Kidney epithelial cell (primary cell): Measurements from ENCODE around the gene PHF23. TPM values are rescaled to one million over a fixed set of nuclear protein-coding genes. Genes with fewer than 3 reads are reported as not detected.

Experiments used
- DNase-seq: peaks from one replicate; pipeline ENCODE4 v3.0.0-alpha.2; 2010; ENCODE audit warnings: low read depth
- H3K27me3 ChIP-seq: 2 replicates; pipeline ENCODE4 v1.6.0; 2011; ENCODE audit warnings: low read length; ENCODE audit not compliant: control insufficient read depth, insufficient read depth
- H3K36me3 ChIP-seq: 2 replicates; pipeline ENCODE4 v1.5.1; 2011; ENCODE audit warnings: low read length; ENCODE audit not compliant: control insufficient read depth, insufficient read depth
- H3K4me3 ChIP-seq: 2 replicates; pipeline ENCODE4 v1.5.1; 2011; ENCODE audit warnings: low read depth, mild to moderate bottlenecking, control low read depth, low read length
- CTCF ChIP-seq: IDR thresholded peaks from 2 replicates; pipeline ENCODE4 v1.5.1; 2011; ENCODE audit warnings: mild to moderate bottlenecking, moderate library complexity, low read length, control low read depth, inconsistent platforms; ENCODE audit not compliant: insufficient read depth, poor library complexity, severe bottlenecking
- total RNA-seq: library from RNA; depleted of rRNA; stranded (reverse); fragments of >200 nt; gene quantifications from 2 replicates; pipeline ENCODE4 v1.2.3, GENCODE V29; 2015

Gene PHF23
- total RNA-seq, 1 donor from 2014 or later, result 53.3 TPM

DNA sequence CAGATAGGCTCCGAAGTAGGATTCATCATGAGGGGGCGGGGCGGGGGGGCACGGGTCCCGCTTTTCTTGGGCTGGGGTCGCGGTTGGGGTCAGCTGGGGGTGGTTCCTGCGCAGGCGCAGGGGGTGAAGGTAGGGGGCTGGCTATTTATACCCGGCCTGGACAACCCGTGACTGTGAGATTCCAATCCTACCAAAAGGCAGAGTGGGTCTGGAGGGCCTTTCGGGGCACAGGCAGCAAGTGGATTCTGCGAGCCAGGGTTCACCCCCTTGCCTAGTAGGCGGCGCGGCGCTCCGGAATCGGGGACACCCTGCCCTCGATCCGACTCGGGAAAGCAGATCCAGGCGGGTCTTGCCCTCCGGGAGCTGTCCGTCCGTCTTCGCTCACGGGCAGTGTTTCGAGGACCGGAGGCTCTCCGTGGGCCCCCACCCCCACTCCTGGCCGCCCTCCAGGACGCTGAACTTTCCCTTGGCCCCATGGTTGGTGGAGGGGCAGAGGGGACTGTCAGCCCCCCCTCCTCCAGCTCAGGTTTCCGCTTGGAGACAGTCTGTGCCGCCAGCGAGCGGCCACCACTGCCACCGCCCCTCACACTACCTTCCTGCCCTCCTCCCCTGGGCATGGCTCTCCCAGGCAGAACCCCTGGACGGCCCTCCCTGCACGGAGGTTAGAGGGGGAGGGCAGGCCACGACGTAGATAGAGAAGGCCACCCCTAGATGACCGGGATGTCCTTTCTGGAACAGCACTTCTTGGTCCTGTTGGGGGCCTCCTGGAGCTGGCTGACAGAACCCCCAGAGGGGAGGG lies 42.9 kb upstream of the PHF23 start:
- peak overlapping the region; percentile 31 for H3K4me3 ChIP-seq
- DNase-seq, result no peak
- no peak for TF ChIP-seq CTCF

GRCh38 chr17:7281074-7281952 lies 42.1 kb upstream of the PHF23 start, which contains the start of gene SLC2A4:
Gene SLC2A4, plus strand, starts transcription at chr17:7281718. Its CDS starts 217 bp downstream, at chr17:7281935.
- no peaks in the 10 kb centered on the region for H3K36me3 ChIP-seq
- TF ChIP-seq CTCF, result no peak

More for the DNA sequence above, 42.9 kb upstream of the PHF23 start:
- Histone ChIP-seq H3K27me3 (peaks cover 47% of the 10 kb centered on the region), H3K36me3 (no peaks in the 10 kb centered on the region)

DNA sequence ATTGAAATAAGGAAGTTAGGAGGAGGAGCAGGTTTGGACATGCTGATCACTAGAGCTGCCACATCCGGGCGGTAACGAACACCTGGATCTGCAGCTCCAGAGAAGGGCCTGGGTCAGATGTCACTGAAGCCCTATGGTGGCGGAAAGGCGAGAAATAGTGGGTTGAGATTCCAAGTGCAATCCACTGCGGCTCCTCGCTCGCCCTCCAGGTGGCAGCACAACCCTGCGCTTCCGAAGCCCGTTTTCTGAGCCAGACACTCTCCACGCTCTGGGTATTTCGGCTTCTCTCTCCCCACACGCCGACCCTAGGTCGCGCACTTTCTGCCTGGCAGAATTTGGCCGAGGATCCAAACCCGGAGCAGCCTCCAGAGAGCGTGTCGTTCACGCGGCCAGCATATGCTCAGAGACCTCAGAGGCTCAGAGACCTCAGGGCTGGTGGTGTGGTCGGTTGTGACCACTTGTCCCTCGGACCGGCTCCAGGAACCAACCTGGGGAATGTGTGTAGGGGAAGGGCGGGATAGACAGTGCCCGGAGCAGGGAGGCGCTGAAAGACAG lies 41.3 kb upstream of the PHF23 start:
- peak; percentile 93 for TF ChIP-seq CTCF
- no peaks in the 10 kb centered on the region for H3K36me3 ChIP-seq
- H3K4me3 ChIP-seq, result no peak overlapping the region
- H3K27me3 ChIP-seq, result peaks cover 34% of the 10 kb centered on the region
- no peak for DNase-seq

More at GRCh38 chr17:7281074-7281952, 42.1 kb upstream of the PHF23 start, which contains the start of gene SLC2A4:
- Histone ChIP-seq H3K4me3 (peak within 1 kb of the TSS; percentile 31), H3K27me3 (peaks cover 40% of the 10 kb centered on the region)
- DNase-seq, result peak; percentile 62

- Histone ChIP-seq H3K27me3 (peaks cover 28% of the 10 kb centered on the region), H3K4me3 (no peak overlapping the region), H3K36me3 (no peaks in the 10 kb centered on the region)
- DNase-seq, result no peak
- no peak for TF ChIP-seq CTCF
Measured at GRCh38 chr17:7279448-7279847, 40.2 kb upstream of the PHF23 start.

GRCh38 chr17:7266784-7267183 lies 27.5 kb upstream of the PHF23 start:
- TF ChIP-seq CTCF, result no peak
- DNase-seq, result no peak
- Histone ChIP-seq H3K36me3 (no peaks in the 10 kb centered on the region), H3K4me3 (no peak overlapping the region), H3K27me3 (peaks cover 9% of the 10 kb centered on the region)
